ENCODE data around the gene ROR1.
A peak's percentile ranks its signal among the peaks of the same experiment; 100 is the strongest.

The ROR1 gene

DNA sequence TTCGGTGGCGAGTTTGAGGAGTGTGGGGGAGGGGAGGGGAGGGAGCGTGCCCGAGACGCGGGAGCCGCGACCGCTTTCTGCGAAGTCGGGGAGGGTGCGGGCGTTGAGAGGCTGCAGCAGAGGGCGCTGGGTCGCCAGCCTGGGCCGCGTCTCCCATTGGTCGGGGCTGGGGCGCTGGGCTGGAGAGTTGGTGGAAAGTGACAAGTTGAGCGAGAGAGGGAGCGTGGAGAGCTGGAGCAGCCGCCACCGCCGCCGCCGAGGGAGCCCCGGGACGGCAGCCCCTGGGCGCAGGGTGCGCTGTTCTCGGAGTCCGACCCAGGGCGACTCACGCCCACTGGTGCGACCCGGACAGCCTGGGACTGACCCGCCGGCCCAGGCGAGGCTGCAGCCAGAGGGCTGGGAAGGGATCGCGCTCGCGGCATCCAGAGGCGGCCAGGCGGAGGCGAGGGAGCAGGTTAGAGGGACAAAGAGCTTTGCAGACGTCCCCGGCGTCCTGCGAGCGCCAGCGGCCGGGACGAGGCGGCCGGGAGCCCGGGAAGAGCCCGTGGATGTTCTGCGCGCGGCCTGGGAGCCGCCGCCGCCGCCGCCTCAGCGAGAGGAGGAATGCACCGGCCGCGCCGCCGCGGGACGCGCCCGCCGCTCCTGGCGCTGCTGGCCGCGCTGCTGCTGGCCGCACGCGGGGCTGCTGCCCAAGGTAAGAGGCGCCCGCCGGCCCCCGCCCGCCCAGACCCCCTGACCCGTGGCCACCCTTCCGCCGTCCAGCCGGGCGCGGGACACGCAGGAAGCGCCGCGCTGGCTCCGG lies at the start of gene ROR1:
Gene ROR1 (plus strand): TSS at position 203 of the 802 bp plus-strand sequence.
- DNase-seq, result peak; percentile 67

DNA sequence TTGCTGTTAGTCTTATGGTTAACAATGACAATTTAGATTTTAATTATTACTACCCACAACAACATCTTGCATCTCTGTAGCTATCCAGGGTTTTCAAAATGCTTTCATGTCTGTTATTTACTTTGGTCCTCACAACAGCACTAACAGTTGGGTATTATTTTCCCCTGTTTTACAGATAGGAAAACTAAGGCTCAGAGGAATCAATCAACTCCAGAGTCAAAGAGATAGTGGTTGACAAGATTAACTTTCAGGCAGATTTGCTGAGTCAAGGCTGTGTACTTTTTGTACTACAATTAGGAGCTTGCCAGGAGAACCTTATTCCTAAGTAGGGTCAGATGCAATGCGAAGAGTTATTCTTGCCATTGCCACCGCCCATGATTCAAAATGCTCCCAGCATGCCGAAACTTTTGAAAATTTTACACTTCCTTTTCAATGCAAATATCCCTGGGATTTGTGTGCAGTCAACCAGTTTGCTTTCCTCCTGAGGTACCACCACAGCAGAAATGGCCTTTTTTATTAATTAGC lies 49.4 kb upstream of the ROR1 start:
- no peak for DNase-seq

DNA sequence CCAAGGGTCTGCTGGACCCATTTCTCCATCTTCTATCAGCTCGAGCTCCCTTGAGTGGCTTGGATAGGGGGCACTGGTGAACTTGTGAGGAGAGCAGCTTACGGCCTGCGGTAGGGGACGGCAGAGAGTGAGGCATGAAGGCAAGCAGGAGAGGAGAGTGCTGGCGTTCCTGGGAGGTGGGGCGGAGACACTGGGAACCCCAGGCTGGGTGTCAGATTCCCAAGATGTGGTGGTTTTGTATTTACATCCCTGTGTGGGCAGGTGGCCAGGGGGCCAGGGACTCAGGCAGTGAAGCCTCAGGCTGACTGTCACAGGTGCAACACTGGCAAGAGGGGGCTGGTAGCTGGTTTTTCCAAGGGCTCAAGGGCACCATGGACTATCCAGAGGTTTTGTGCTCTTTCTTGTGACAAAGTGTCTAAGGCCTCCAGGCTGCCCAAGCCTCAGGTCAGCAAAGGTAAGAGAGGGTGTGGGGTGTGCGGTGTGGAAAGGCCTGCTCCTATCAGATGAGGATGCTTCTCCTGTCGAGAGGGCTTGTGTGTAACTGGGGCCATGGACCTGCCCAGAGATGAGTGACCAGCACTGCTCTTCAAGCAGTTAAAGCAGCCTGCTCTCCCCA lies 45.1 kb upstream of the ROR1 start:
- no peak for DNase-seq

DNA sequence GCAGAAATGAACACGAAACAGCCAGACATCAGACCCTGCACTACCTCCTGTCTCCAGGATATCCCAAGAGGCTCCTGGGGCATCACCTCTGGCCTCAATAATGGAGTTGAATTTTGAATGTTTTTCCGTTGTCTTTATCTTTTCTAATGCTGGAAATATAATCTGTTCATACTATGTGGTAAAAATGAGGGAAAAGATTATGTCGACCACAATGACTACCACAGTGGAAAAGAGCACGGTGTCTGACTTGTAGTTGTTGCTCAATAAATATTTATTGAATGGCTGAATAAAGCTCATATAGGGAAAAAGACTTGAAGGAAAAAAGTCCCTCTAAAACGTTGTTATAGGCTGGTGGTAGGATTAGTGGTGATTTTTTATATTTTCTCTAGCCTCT lies 44.6 kb upstream of the ROR1 start:
- no peak for DNase-seq

DNA sequence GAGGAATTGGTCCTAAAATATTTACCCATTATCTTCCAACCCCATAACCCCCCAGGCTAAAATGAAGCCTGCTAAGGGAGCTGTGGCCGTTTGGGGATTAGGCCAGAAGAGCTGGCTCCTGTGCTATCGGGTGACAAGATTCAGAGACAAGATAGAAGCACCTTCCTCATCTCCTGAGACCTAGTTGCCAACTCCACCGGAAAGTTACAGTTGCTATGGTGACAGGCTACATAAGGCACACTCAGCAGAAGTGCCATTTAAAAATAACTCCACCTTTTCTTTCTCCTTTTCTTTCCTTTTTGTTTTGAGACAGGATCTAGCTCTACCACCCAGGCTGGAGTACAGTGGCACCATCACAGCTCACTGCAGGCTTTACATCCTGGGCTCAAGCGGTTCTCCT lies 43.6 kb upstream of the ROR1 start:
- DNase-seq, result no peak

DNA sequence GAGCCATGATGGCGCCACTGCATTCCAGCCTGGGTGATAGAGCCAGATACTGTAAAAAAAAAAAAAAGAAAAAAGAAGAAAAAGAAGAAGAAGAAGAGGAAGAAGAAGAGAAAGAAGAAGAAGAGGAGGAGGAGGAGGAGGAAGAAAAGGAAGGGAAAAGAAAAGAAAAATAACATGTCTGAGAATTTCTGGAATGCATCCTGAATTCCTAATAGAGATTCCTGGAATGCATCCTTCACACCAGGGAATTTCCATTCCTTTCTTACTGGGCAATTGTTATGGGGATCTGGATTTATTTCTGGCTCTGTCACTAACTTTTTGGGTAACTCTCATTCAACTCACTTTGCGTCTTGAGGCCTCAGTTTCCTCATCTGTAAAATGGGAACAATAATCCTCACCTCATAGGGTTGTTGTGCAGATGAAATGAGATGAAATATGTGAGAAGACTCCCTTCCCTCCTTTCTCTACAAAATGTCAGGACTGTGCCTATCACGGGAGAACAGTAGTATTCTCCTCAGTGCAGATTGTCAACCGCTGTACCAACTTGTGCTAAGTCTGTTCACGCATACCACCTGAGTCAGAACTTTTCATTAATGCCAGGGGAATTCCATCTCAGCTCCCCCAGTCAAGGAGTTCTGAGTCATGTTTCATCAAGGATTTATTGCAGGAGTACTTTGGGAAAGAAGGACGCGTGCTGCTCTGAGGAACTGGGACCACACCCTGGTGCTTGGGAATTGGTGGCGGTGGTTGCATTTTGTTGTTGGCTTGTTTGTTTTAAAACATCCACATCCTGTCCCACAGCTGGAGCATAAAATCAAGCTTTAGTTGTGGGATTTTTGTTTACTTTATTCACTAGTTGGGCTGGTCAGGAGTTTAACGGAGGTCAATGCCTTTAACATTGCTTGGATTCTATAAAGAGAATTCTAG lies 42.4 kb upstream of the ROR1 start:
- DNase-seq, result no peak

DNA sequence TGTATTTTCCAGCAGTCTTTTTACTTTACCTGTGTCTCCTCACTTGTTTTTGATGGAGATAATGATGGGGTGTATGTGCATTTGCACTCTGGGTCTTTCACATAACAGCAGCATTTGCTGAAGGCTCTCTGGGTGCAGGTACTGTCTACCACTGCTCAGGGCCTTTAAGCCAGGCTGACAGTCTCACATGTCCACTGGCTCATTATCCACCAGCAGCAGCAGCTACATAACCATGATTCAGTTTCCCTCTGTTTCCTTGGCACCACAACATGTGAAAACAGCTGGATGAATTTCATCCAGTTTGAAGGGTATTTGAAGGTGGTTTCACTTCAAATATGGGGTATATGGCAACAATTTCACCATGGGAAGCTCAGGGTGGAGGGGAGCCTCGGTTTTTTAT lies 41.2 kb upstream of the ROR1 start:
- no peak for DNase-seq

DNA sequence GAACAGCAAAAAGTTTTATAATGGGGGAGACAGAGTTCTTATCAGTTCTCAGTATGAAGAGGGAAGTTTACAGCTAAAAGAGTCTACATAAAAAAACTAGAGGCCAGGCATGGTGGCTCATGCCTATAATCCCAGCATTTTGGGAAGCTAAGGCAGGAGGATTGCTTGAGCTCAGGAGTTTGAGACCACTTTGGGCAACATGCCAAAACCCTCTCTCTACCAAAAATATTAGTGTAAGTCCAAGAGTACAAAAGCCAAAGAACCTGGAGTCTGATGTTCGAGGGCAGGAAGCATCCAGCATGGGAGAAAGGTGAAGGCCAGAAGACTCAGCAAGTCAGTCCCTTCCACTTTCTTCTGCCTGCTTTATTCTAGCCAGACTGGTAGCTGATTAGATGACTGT lies 35.0 kb upstream of the ROR1 start:
- DNase-seq, result no peak

DNA sequence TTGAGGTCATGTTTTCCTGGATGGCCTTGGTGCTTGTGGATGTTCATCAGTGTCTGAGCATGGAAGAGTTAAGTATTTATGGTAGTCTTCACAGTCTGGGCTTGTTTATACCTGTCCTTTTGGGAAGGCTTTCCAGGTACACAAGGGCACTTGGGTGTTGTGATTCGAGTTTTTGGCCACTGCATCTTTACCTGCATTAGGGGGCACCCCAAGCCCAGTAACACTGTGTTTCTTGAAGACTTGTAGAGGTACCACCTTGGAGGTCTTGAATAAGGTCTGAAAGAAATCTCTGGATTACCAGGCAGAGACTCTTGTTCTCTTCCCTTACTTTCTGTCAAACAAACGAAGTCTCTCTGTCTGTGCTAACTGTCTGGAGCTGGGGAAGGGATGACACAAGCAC lies 34.4 kb upstream of the ROR1 start:
- DNase-seq, result no peak

DNA sequence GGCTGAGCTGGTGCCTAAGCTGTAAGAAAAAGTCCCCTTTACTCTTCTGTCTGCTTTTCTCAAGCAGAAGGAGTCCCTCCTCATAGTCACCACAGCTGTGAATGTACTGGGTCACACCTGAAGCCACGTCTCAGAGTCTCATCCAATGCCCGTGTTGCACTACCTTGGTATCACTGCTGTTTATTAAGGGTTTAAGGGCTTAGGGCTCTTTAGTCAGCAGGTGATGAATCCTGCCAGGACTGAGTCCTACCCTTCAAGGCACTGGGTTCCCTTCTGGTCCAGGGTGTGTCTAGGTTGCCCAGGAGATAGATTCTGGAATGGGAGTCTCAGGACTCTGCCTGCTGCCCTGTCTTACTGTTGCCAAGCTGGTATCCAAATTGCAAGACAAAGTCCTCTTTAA lies 33.4 kb upstream of the ROR1 start:
- no peak for DNase-seq

DNA sequence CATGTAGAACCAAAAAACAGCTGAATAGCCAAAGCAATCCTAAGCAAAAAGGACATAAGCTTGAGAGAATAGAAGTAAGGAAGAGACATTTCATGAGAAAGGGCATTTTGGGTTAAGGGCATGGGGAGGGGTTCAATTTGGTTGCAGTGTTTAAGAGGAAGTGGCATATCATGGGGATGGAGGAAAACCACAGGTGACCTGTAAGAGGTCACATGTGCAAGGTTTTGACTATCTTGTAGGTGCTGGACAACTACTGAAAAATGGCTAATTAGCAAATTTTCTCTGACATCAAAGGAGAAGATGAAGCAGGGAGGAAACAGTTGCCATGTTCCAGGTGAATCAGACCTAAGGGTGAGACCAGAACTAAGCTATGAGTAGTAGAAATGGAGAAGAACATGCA lies 31.3 kb upstream of the ROR1 start:
- no peak for DNase-seq

DNA sequence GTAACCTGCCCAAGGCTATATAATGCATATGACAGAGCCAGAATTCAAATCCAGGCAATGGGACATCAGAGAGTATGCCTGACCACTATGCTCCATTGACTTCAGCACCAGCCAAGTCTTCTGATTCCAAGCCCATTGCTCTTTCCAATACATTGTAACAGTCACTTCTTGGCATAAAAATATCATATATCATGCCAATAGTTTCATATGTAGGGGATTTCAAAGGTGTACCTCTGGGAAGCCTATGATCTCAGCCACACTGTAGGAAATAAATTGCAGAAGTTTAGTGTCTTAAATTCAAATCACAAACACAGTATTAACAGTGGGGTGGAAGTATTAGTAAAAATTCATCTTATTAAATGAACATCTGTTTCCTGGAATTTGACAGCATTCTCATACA lies 30.0 kb upstream of the ROR1 start:
- DNase-seq, result no peak

DNA sequence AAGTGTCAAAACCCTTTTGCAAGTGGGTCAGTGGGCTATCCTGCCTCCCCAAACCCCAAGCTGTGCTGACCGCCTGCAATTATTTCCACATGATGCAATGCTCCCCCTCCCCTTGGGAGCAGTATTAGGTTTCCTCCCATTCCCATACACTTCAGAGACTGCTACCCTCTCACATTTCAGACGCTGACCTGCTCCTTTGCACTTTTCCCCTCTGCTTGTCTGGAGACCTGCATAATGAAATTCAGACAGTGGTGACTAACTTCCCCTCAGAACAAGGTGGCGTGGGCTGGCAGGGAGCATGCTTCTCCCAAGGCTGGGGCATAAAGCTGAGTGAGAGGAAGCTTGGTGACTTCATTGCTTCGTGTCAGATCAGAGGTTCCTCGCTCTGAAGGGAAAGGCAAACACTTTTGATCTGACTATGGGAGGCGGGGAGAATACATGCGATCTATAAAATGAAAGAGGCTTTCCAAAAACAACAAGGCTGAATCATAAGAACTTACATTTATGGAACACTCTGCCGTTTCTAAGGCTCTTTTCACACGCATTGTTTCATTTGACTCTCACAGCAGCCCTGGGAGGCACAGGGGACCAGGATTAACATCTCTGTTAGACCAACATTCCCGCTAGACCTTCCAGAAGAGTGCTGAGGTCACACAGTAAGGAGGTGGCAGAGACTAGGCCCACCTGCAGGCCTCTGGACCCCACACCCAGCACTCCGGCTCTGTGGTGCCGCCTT lies 27.5 kb upstream of the ROR1 start:
- DNase-seq, result peak; percentile 66

DNA sequence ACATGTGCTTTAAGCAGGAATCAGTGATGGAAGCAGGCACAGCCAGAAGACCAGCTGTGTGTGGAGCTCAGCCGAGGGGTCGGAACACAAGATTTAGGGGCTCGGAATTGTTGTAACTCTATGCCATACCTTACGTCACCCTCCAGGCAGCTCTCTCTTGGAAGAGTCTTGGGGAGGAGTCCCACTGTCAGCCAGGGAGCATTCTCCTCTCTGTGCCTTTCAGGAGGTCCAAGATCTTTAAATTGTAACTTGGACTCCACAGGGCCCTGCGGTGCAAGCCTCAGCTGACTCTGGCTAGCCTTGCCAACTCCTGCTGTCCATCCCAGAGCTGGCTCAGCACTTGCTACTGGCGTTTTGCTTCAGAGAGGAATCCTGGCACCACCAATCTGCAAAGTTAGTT lies 26.4 kb upstream of the ROR1 start:
- DNase-seq, result no peak

DNA sequence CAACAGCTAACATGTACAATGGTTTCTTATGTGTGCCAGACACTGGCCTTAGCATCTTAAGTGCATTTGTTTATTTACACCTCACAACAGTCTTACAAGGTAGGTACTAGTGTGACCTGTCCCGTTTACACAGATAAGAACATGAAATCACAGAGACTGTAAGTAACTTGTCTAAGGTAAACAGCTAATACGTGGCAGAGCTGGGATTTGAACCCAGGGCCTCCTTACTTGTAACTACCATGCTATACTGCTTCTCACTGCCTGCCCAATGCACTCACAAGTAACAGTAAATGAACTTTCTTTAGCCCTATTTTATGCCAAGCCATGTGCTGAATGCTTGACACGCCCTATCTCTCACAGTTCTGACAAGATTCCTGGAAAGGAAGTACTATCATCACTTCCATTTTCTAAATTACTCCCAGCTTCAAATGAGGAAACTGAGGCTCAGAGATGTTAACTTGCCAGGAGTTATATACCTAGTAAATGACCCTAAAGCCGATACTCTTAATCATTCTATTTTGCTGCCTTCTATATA lies 25.7 kb upstream of the ROR1 start:
- no peak for DNase-seq

DNA sequence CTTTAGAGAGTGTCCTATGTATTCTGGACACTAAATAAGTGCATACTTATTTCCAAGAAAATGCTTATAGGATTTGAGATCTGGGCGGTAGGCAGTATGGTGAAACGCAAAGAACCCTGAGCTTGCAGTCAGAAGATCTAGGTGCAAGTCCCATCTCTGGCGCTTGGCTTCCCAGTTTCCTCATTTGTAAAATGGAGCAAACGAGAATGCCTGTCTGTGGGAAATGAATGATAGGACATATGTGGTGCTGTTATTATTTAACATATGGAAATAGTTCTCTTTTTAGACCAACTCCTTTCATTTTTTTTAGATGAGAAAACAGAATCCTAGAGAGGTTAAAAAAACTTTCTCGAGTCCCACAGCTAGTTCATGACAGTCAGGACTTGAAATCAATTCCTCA lies 25.2 kb upstream of the ROR1 start:
- DNase-seq, result no peak

DNA sequence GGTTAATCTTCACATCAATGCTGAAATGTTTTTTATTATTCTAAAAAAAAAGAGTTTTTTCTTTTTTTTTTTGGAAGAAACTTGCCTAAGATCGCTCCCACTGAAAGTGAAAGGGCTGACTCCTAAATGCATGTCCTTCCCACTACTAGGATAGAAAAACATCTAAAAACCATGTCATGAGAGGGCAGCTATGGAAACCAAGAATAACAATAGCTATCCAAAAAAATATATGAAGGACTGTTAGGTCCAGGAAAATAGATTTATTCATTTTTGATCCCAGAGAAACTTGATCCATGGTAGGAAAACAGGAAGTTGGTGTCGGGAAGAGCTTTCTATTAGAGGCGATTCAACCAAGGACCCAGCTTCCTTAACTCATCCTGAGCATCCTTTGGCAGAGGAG lies 23.1 kb upstream of the ROR1 start:
- DNase-seq, result no peak

DNA sequence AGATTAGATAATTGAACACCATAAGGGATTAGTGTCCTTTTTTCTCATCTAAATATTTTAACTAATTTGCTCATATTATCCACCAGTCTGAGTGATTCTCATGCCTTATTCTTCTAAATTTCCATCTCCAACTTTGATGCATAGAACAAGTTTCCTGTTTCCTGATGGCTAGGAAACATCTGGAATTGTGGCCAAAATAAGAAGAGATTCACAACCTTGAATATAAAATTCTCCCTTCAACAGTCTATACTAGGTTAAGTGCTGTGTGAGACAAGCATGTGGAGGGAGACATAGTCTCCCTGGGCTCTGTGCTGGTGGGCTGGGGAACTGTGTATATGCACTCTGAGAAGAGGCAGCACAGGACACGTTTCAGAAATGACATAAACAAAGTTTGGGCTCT lies 21.6 kb upstream of the ROR1 start:
- no peak for DNase-seq

DNA sequence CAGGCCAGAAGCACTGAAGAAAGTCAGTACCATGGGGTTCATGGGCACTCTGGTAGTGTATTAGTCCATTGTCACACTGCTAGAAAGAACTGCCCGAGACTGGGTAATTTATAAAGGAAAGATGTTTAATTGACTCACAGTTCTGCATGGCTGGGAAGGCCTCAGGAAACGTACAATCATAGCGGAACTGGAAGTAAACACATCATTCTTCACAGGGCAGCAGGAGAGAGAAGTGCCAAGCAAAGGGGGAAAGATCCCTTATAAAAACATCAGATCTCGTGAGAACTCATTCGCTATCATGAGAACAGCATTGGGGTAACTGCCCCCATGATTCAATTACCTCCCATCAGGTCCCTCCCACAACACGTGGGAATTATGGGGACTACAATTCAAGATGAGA lies 20.2 kb upstream of the ROR1 start:
- no peak for DNase-seq

DNA sequence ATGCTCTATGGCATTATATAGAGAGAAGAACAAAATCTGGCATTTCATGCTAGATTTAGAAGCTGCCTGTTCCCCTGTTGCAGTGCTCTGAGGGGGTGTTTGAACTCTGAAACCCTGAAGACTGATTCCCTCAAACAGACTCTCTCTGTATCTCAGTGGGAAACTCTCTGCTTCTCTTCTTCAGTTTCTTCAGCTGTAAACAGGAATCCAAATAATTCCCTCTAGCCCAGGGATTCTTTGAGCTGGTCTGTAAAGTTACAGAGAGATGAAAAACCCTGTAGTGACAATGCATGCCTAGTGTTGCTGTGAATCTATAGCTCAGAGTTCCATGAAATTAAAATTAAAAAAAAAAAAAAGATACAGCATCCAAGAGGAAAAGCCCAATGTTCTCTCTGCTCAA lies 17.0 kb upstream of the ROR1 start:
- no peak for DNase-seq

DNA sequence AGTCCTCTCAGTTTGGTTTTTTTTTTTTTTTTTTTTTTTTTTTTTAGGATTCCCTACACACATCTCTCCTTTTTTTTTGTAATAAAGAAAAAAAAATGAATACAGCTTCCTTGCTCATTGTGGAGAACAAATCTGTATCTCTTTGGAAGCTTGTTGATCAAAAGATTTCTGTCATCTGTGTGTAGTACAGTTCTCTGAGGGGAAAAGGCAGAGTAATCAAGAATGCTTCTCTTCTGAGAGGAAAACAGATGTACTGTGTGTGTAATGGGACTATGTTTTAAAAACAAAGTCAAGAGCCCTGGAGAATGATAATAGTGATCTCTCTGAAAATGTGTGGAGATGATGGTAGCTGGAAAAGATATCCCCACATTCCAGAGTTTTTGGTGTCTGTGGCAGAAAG lies 16.5 kb upstream of the ROR1 start:
- DNase-seq, result no peak

DNA sequence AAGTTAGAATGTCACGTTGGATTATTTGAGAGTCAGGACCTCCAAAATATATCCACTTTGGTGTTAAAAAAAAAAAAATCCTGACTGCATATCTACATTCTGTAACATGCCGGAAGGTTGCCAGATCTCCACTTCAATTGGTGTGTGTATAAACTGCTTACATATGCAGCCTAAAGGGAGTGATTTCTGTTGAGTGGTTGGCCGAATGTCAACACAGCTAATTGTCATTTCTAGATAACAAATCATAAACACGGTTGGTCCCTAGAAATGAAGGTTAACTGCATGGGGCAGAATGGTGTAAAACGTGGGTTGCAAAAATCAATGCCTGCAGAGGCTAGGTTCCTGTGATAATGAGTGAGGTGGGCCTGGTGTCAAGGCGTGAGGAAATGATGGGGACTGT lies 15.0 kb upstream of the ROR1 start:
- no peak for DNase-seq

DNA sequence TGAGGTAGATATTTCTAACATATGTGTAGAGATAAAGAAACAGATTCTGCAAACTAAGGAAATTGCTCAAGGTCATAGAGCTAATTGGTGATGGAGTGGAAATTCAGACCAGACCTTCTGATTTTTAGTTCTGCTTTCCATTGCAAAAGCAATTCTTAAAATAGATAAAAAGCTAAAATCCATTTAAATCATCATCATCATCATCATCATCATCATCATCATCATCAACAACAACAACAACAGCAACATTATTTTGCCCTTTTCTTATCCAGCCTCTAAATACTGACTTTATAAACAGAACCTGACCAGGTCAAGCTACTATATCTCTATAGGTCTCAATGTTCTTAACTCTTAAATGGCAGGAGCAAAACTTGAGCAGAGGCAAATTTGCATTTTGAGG lies 14.0 kb upstream of the ROR1 start:
- no peak for DNase-seq

Data from activated CD4-positive, alpha-beta T cell treated with anti-CD3 and anti-CD28 coated beads, Interleukin-10, Interleukin-2, amounts not matched to agents 100 ng/mL and 50 ng/mL, durations not matched to agents 16 hours and 8 hours (primary cell).